VCaP (cell line): ENCODE measurements around the gene RSAD2.

Experiments used
- H3K27ac ChIP-seq: fragments of 450-650 bp; 2 replicates; pipeline ENCODE4 v1.5.1; 2017
- TF ChIP-seq, protein P1 (sequence below): fragments of 450-650 bp; conservative IDR thresholded peaks from 2 replicates; pipeline ENCODE4 v1.5.1; 2017; ENCODE audit warnings: mild to moderate bottlenecking, moderate library complexity

RSAD2 gene

GRCh38 chr2:6865346-6866274 lies 12.0 kb upstream of the RSAD2 start, which contains the start of gene CMPK2:
TSS of gene CMPK2 (minus strand) at chr2:6865907. CDS start at chr2:6865696, 211 bp downstream.
- TF ChIP-seq, protein P1, sequence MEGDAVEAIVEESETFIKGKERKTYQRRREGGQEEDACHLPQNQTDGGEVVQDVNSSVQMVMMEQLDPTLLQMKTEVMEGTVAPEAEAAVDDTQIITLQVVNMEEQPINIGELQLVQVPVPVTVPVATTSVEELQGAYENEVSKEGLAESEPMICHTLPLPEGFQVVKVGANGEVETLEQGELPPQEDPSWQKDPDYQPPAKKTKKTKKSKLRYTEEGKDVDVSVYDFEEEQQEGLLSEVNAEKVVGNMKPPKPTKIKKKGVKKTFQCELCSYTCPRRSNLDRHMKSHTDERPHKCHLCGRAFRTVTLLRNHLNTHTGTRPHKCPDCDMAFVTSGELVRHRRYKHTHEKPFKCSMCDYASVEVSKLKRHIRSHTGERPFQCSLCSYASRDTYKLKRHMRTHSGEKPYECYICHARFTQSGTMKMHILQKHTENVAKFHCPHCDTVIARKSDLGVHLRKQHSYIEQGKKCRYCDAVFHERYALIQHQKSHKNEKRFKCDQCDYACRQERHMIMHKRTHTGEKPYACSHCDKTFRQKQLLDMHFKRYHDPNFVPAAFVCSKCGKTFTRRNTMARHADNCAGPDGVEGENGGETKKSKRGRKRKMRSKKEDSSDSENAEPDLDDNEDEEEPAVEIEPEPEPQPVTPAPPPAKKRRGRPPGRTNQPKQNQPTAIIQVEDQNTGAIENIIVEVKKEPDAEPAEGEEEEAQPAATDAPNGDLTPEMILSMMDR = peak; percentile 55
- H3K27ac ChIP-seq = peak within 1 kb of the TSS; percentile 77

DNA sequence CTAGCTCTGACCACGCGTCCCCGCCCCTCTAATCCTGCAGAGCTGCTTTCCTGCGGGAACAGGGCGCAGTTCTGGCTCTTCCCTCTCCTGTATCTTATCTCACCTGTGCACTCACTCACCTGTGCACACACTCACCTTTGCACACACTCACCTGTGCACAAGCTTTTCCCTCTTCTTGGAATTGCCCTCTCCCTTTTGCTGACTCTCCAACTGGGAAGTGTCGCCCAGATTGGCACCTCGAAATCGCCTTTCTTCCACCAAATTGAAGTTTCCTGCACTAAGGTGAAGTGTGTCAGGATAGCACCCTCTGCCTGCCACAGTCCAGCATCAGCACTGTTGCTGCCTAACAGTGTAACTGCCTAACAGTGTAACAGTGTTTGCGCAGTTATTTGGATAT lies 11.3 kb upstream of the RSAD2 start:
- peak overlapping the region; percentile 77 for H3K27ac ChIP-seq
- TF ChIP-seq, protein P1 = peak; percentile 74

DNA sequence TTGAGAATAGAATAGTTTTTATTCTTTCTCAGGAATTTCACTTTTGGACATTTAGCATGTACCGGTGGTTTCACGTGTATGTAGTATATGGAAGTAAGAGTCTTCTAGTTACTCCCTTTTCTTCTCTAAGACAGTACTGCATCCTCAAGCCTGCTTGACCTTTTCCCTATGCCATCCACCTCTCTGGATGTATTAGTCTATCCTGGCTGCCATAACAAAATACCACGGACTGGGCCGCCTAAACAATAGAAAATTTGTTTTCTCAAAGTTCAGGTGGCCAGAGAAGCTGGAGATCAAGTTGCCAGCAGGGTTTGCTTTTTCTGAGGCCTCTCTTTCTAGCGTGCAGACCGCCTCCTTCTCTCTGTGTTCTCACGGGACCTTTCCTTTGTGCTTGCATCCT lies 10.6 kb upstream of the RSAD2 start:
- TF ChIP-seq, protein P1 = no peak
- peak overlapping the region; percentile 77 for H3K27ac ChIP-seq

GRCh38 chr2:6872394-6872793 lies 5.2 kb upstream of the RSAD2 start:
- no peak overlapping the region for H3K27ac ChIP-seq
- TF ChIP-seq, protein P1 = no peak

GRCh38 chr2:6874032-6874431 lies 3.5 kb upstream of the RSAD2 start:
- no peak overlapping the region for H3K27ac ChIP-seq
- TF ChIP-seq, protein P1 = no peak

GRCh38 chr2:6876309-6876708 lies 1.3 kb upstream of the RSAD2 start:
- H3K27ac ChIP-seq = no peak overlapping the region
- TF ChIP-seq, protein P1 = no peak

DNA sequence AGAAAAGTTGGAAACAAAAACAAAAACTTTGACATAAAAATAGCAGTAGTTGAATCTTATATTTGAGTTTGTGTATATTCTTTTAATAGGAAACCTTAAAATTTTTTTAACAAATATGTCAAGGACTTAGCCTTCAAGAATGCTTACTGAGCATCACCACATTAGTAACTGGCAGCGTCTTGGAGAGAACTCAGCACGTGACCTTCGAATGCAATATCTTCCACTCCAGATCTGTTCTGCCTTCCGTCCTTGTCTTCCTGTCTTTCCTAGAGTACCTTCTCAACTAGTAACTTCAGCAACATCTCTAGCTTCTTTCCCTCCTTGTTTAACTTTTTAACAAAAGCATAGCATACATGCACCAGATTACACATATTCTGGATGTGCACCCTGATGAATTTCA lies 972 bp downstream of the RSAD2 start:
- TF ChIP-seq, protein P1 = no peak
- no peak overlapping the region for H3K27ac ChIP-seq
